ENCODE data around the gene STARD9. TPM values are rescaled to one million over a fixed set of nuclear protein-coding genes. Genes with fewer than 3 reads are reported as not detected.

Gene STARD9
- total RNA-seq, 1 donor from 2014 or later, result 16.4 TPM

GRCh38 chr15:42707873-42708544 lies 132.6 kb downstream of the STARD9 start:
- Mint-ChIP-seq H3K4me3 (no peak overlapping the region), H3K9me3 (no peaks in the 10 kb centered on the region)
- TF ChIP-seq, protein P1, sequence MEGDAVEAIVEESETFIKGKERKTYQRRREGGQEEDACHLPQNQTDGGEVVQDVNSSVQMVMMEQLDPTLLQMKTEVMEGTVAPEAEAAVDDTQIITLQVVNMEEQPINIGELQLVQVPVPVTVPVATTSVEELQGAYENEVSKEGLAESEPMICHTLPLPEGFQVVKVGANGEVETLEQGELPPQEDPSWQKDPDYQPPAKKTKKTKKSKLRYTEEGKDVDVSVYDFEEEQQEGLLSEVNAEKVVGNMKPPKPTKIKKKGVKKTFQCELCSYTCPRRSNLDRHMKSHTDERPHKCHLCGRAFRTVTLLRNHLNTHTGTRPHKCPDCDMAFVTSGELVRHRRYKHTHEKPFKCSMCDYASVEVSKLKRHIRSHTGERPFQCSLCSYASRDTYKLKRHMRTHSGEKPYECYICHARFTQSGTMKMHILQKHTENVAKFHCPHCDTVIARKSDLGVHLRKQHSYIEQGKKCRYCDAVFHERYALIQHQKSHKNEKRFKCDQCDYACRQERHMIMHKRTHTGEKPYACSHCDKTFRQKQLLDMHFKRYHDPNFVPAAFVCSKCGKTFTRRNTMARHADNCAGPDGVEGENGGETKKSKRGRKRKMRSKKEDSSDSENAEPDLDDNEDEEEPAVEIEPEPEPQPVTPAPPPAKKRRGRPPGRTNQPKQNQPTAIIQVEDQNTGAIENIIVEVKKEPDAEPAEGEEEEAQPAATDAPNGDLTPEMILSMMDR (conservative IDR thresholded peaks at IDR 0.05), result no peak

DNA sequence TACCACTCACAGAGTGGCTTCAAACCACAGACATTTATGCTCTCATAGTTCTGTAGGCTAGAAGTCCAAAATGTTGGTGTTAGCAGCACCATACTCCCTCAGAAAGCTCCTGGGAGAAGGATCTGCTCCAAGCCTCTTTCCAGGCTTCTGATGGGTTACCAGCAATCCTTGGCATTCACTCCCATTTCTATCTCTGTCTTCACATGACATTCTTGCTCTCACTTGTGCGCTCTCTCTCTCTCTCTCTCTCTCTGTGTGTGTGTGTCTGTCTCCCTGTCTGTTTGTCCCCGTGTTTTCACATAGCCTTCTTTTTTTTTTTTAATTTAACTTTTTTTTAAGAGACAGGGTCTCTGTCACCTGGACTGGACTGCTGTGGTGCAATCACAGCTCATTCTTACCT lies 135.3 kb downstream of the STARD9 start:
- Mint-ChIP-seq H3K4me1 (no peaks in the 10 kb centered on the region), H3K27ac (ENCODE audit: unreplicated experiment) (no peak overlapping the region), H3K27me3 (ENCODE audit: low read depth) (no peaks in the 10 kb centered on the region), H3K36me3 (ENCODE audit: low read depth) (peaks cover 5% of the 10 kb centered on the region), H3K9me3 (no peaks in the 10 kb centered on the region), H3K4me3 (no peak overlapping the region)
- no peak for DNase-seq (ENCODE audit: low read depth, low spot score)
- TF ChIP-seq, protein P1 (conservative IDR thresholded peaks at IDR 0.05), result no peak

More at GRCh38 chr15:42707873-42708544, 132.6 kb downstream of the STARD9 start:
- Mint-ChIP-seq H3K4me1 (no peaks in the 10 kb centered on the region), H3K27ac (ENCODE audit: unreplicated experiment) (no peak overlapping the region), H3K36me3 (ENCODE audit: low read depth) (peaks cover 8% of the 10 kb centered on the region), H3K27me3 (ENCODE audit: low read depth) (no peaks in the 10 kb centered on the region)
- DNase-seq (ENCODE audit: low read depth, low spot score), result no peak

DNA sequence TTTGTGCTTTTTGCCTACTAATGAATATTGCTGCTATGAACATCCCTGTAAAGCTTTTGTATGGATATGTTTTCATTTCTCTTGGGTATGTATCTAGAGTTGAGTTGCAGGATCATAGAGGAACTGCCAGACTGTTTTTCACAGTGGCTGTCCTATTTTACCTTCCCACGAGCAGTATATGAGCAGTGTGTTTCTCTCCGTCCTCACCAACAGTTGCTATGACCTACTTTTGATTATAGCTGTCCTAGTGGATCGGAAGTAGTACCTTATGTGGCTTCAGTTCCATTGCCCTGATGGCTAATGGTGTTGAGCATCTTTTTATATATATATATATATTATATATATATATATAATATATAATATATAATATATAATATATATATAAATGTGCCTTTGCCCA lies 136.3 kb downstream of the STARD9 start:
- Mint-ChIP-seq H3K4me1 (no peaks in the 10 kb centered on the region), H3K9me3 (no peaks in the 10 kb centered on the region), H3K4me3 (no peak overlapping the region), H3K27ac (ENCODE audit: unreplicated experiment) (no peak overlapping the region), H3K27me3 (ENCODE audit: low read depth) (no peaks in the 10 kb centered on the region), H3K36me3 (ENCODE audit: low read depth) (peaks cover 5% of the 10 kb centered on the region)
- no peak for DNase-seq (ENCODE audit: low read depth, low spot score)
- TF ChIP-seq, protein P1 (conservative IDR thresholded peaks at IDR 0.05), result no peak

GRCh38 chr15:42712584-42712983 lies 137.2 kb downstream of the STARD9 start:
- no peaks in the 10 kb centered on the region for H3K4me1 Mint-ChIP-seq
- no peaks in the 10 kb centered on the region for H3K9me3 Mint-ChIP-seq
- DNase-seq (ENCODE audit: low read depth, low spot score), result no peak
- H3K36me3 Mint-ChIP-seq (ENCODE audit: low read depth), result peaks cover 5% of the 10 kb centered on the region
- H3K4me3 Mint-ChIP-seq, result no peak overlapping the region
- no peaks in the 10 kb centered on the region for H3K27me3 Mint-ChIP-seq (ENCODE audit: low read depth)
- TF ChIP-seq, protein P1 (conservative IDR thresholded peaks at IDR 0.05), result no peak
- no peak overlapping the region for H3K27ac Mint-ChIP-seq (ENCODE audit: unreplicated experiment)

DNA sequence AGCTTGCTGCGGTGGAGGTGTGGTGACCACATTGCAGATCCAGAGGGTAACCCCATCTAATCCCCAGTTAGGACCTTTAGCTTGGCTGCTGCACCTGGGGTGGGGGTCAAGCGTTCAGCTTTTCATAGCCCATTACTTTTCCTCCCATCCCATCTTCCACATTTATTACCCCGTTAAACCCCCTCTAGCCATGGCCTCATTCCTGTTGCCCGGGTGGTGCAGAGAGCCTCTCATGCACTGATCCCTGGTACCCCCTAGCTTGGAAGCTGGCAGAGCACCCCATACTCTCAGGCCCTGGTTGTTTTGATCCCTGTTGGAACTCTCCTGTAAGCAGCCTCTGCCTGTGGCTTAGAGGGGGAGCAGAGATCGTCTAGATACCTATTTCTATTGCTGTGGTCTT lies 140.7 kb downstream of the STARD9 start:
- Mint-ChIP-seq H3K9me3 (no peaks in the 10 kb centered on the region), H3K27me3 (ENCODE audit: low read depth) (no peaks in the 10 kb centered on the region), H3K27ac (ENCODE audit: unreplicated experiment) (no peak overlapping the region), H3K4me1 (no peaks in the 10 kb centered on the region), H3K36me3 (ENCODE audit: low read depth) (peaks cover 10% of the 10 kb centered on the region), H3K4me3 (no peak overlapping the region)
- no peak for DNase-seq (ENCODE audit: low read depth, low spot score)
- TF ChIP-seq, protein P1 (conservative IDR thresholded peaks at IDR 0.05), result no peak

All from neural crest cell (in vitro differentiated cells).